ENCODE results near the gene GPX4.

The GPX4 gene

DNA sequence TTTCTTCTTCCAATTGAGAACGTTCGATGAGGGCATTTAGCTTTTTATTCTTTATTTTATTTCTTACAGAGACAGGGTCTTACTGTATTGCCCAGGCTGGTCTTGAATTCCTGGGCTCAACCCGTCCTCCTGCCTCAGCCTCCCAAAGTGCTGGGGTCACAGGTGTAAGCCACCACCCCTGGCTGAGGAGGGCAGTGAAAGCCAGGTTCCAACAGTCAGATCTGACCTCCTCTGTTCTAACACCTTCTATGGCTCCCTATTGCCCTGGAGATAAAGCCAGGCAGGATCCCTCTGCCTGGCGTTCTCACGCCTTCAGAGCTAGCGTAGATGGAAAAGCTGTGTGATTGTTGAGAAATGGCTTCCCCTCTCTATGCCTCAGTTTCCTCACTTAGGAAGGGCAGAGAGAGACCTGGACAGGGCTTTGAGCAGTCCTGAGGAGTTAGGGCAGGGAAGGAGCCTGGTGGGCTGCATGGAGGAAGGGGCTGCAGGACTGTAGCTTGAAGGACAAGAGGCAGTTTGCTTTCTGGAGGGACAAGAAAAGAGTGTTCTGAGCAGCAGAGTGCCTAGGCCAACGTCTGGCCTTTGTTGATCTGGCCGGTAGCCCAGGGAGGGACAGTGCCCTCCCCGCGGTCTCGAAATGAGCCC, 31.3 kb upstream of the GPX4 start:
- H3K27ac ChIP-seq (ENCODE audit: low read depth, low read length), result no peak overlapping the region
- H3K23ac ChIP-seq (ENCODE audit: low read length), result no peak overlapping the region
- H3K4me3 ChIP-seq (ENCODE audit: low read length), result no peak overlapping the region
- no peak overlapping the region for H2BK15ac ChIP-seq (replicated peaks; ENCODE audit: low read depth)
- no peaks in the 10 kb centered on the region for H3K36me3 ChIP-seq (ENCODE audit: control insufficient read depth, insufficient read depth, low read length)
- H3K18ac ChIP-seq (ENCODE audit: low read length), result no peak overlapping the region
- no peak overlapping the region for H2BK5ac ChIP-seq (ENCODE audit: low read length)
- H3K79me2 ChIP-seq (ENCODE audit: control insufficient read depth, insufficient read depth, low read length), result no peaks in the 10 kb centered on the region
- H3K9ac ChIP-seq (ENCODE audit: low read length), result no peak overlapping the region
- DNase-seq, result no peak
- no peak overlapping the region for H3K56ac ChIP-seq (ENCODE audit: low read length)
- H3K4me2 ChIP-seq (ENCODE audit: low read length), result no peak overlapping the region
- H3K79me1 ChIP-seq (ENCODE audit: low read length), result no peaks in the 10 kb centered on the region
- H4K5ac ChIP-seq (ENCODE audit: low read length), result no peak overlapping the region
- H3K4ac ChIP-seq (ENCODE audit: low read depth, low read length), result no peak overlapping the region
- H3K4me1 ChIP-seq (ENCODE audit: control insufficient read depth, low read depth, low read length), result no peaks in the 10 kb centered on the region
- H3K27me3 ChIP-seq (ENCODE audit: insufficient read depth, low read length, poor library complexity), result peaks cover 5% of the 10 kb centered on the region
- H4K8ac ChIP-seq (ENCODE audit: low read depth, low read length), result no peak overlapping the region
- no peak overlapping the region for H2AK5ac ChIP-seq (ENCODE audit: low read length)
- WGBS (ENCODE audit: extremely low coverage, insufficient coverage, low lambda C conversion rate), result no CpG with 5 or more reads among the region's 11 CpGs
- no peak overlapping the region for H2BK120ac ChIP-seq (ENCODE audit: low read depth, low read length)

DNA sequence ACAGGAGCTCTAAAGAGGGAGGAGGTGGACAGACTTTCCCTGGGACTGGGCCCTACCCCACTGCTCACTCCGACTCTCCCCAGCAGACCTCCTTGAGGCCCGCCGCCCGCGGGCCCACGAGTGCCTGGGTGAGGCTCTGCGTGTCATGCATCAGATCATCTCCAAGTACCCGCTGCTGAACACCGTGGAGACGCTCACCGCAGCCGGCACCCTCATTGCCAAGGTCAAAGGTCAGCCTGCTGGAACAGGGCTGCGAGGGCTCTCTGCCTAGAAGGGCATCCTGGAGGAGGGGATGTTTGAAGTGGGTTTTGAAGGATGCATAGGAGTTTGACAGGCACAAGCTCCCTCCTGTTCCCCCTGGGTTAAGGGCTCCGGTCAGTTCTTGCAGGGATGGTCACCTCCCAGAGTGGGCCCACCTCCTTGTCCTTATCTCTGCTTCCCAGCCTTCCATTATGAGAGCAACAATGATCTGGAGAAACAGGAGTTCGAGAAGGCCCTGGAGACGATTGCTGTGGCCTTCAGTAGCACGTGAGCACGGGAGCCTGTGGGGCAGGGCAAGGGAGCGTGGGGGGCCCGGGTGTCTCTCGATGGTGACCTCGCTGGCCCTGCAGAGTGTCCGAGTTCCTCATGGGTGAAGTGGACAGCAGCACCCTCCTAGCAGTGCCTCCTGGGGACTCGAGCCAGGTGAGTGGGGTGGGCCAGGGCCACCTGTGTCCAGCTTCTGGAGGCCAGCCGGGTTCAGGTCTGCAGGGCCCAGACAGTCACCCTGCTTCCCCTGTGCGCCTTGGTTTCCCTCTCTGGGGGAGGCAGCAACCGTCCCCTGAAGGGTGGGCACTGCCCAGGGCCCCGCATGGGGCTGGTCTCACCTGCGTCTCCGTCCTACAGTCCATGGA, 30.5 kb upstream of the GPX4 start:
- Histone ChIP-seq H4K5ac (ENCODE audit: low read length) (no peak overlapping the region), H3K4me1 (ENCODE audit: control insufficient read depth, low read depth, low read length) (no peaks in the 10 kb centered on the region), H3K4ac (ENCODE audit: low read depth, low read length) (no peak overlapping the region), H3K56ac (ENCODE audit: low read length) (no peak overlapping the region), H3K18ac (ENCODE audit: low read length) (no peak overlapping the region), H3K23ac (ENCODE audit: low read length) (no peak overlapping the region), H3K79me2 (ENCODE audit: control insufficient read depth, insufficient read depth, low read length) (no peaks in the 10 kb centered on the region), H2BK120ac (ENCODE audit: low read depth, low read length) (no peak overlapping the region), H3K79me1 (ENCODE audit: low read length) (no peaks in the 10 kb centered on the region), H3K4me2 (ENCODE audit: low read length) (no peak overlapping the region), H2BK5ac (ENCODE audit: low read length) (no peak overlapping the region), H3K36me3 (ENCODE audit: control insufficient read depth, insufficient read depth, low read length) (no peaks in the 10 kb centered on the region), H4K8ac (ENCODE audit: low read depth, low read length) (no peak overlapping the region), H2BK15ac (replicated peaks; ENCODE audit: low read depth) (no peak overlapping the region), H3K9ac (ENCODE audit: low read length) (no peak overlapping the region), H3K4me3 (ENCODE audit: low read length) (no peak overlapping the region), H3K27me3 (ENCODE audit: insufficient read depth, low read length, poor library complexity) (peaks cover 5% of the 10 kb centered on the region), H2AK5ac (ENCODE audit: low read length) (no peak overlapping the region), H3K27ac (ENCODE audit: low read depth, low read length) (no peak overlapping the region)
- no peak for DNase-seq
- no CpG with 5 or more reads among the region's 30 CpGs for WGBS (ENCODE audit: extremely low coverage, insufficient coverage, low lambda C conversion rate)

DNA sequence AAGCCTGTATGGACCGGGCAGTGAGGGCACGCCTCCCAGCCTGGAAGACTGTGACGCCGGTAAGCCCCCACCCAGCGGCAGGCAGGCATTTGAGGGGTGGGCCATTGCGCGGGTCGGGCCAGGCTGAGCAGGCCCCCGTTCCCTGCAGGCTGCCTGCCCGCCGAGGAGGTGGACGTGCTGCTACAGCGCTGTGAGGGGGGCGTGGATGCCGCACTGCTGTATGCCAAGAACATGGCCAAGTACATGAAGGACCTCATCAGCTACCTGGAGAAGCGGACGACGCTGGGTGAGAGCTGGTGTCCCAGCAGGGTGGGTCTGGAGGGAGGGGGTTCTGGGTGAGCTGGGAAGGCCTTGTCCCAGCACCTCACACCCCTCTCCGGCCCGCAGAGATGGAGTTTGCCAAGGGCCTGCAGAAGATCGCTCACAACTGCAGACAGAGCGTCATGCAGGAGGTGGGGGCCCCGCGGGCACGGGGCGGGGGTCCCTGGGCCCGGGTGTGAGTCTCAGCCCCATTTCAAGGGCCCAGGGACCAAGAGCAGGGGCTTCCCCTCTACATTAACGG, 29.8 kb upstream of the GPX4 start:
- no peak overlapping the region for H3K9ac ChIP-seq (ENCODE audit: low read length)
- no peaks in the 10 kb centered on the region for H3K36me3 ChIP-seq (ENCODE audit: control insufficient read depth, insufficient read depth, low read length)
- no peaks in the 10 kb centered on the region for H3K4me1 ChIP-seq (ENCODE audit: control insufficient read depth, low read depth, low read length)
- no peak overlapping the region for H2AK5ac ChIP-seq (ENCODE audit: low read length)
- no peak overlapping the region for H2BK5ac ChIP-seq (ENCODE audit: low read length)
- H4K5ac ChIP-seq (ENCODE audit: low read length), result no peak overlapping the region
- H3K23ac ChIP-seq (ENCODE audit: low read length), result no peak overlapping the region
- no peak overlapping the region for H2BK120ac ChIP-seq (ENCODE audit: low read depth, low read length)
- H3K79me1 ChIP-seq (ENCODE audit: low read length), result no peaks in the 10 kb centered on the region
- H3K4me2 ChIP-seq (ENCODE audit: low read length), result no peak overlapping the region
- peaks cover 5% of the 10 kb centered on the region for H3K27me3 ChIP-seq (ENCODE audit: insufficient read depth, low read length, poor library complexity)
- no peak overlapping the region for H3K18ac ChIP-seq (ENCODE audit: low read length)
- DNase-seq, result no peak
- H3K79me2 ChIP-seq (ENCODE audit: control insufficient read depth, insufficient read depth, low read length), result no peaks in the 10 kb centered on the region
- H2BK15ac ChIP-seq (replicated peaks; ENCODE audit: low read depth), result no peak overlapping the region
- H4K8ac ChIP-seq (ENCODE audit: low read depth, low read length), result no peak overlapping the region
- no peak overlapping the region for H3K4ac ChIP-seq (ENCODE audit: low read depth, low read length)
- H3K27ac ChIP-seq (ENCODE audit: low read depth, low read length), result no peak overlapping the region
- H3K4me3 ChIP-seq (ENCODE audit: low read length), result no peak overlapping the region
- no peak overlapping the region for H3K56ac ChIP-seq (ENCODE audit: low read length)
- no CpG with 5 or more reads among the region's 28 CpGs for WGBS (ENCODE audit: extremely low coverage, insufficient coverage, low lambda C conversion rate)

DNA sequence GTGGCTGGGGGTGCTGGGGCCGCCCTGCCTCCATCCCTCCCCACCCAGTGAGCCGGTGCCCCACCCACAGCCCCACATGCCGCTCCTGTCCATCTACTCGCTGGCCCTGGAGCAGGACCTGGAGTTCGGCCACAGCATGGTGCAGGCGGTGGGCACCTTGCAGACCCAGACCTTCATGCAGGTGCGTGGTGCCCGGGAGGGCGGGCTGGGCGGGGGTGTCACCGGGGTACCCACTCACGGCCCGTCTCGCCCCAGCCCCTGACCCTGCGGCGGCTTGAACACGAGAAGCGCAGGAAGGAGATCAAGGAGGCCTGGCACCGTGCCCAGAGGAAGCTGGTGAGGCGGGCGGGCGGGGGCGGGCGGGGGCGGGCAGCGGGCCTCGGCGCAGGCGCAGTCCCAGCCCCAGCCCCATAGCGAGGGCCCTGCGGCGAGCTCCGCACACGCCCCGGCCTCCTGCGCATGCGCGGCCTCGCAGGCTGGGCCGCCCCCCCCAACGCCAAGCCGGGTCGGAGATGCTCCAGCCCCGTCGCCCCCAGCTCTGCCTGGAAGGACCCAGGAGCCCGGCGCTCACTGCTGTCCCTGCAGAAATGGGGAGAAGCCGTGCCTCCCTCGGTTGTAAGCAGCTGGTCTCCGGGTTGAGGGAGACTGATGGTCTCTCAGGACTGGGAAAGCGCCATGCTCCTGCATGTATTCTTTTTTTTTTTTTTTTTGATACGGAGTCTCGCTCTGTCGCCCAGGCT, 29.1 kb upstream of the GPX4 start:
- Histone ChIP-seq H3K9ac (ENCODE audit: low read length) (no peak overlapping the region), H3K27ac (ENCODE audit: low read depth, low read length) (no peak overlapping the region), H2BK5ac (ENCODE audit: low read length) (no peak overlapping the region), H3K79me1 (ENCODE audit: low read length) (no peaks in the 10 kb centered on the region), H3K36me3 (ENCODE audit: control insufficient read depth, insufficient read depth, low read length) (no peaks in the 10 kb centered on the region), H3K18ac (ENCODE audit: low read length) (no peak overlapping the region), H3K4me3 (ENCODE audit: low read length) (no peak overlapping the region), H3K27me3 (ENCODE audit: insufficient read depth, low read length, poor library complexity) (peaks cover 5% of the 10 kb centered on the region), H3K4me2 (ENCODE audit: low read length) (no peak overlapping the region), H3K23ac (ENCODE audit: low read length) (no peak overlapping the region), H2BK15ac (replicated peaks; ENCODE audit: low read depth) (no peak overlapping the region), H2AK5ac (ENCODE audit: low read length) (no peak overlapping the region), H3K56ac (ENCODE audit: low read length) (no peak overlapping the region), H3K79me2 (ENCODE audit: control insufficient read depth, insufficient read depth, low read length) (no peaks in the 10 kb centered on the region), H2BK120ac (ENCODE audit: low read depth, low read length) (no peak overlapping the region), H3K4me1 (ENCODE audit: control insufficient read depth, low read depth, low read length) (no peaks in the 10 kb centered on the region), H4K5ac (ENCODE audit: low read length) (no peak overlapping the region), H3K4ac (ENCODE audit: low read depth, low read length) (no peak overlapping the region), H4K8ac (ENCODE audit: low read depth, low read length) (no peak overlapping the region)
- no CpG with 5 or more reads among the region's 54 CpGs for WGBS (ENCODE audit: extremely low coverage, insufficient coverage, low lambda C conversion rate)
- DNase-seq, result no peak

DNA sequence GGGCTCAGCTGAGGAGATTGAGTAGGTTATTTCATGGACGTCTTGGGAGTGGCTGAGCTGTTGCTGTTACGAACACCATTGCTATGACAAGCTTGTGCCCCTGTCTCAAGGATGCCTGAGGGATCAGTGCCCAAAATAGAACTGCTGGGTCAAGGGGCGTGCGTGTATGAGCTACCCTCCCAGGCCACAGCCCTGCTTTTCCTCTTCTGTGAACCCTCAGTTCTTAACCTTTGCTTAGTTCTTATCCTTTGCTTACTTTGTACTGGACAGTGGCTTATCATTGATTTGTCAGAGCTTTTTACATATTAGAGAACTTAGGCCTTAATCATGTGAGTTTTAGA, 27.8 kb upstream of the GPX4 start:
- Histone ChIP-seq H2BK120ac (ENCODE audit: low read depth, low read length) (no peak overlapping the region), H3K4me1 (ENCODE audit: control insufficient read depth, low read depth, low read length) (no peaks in the 10 kb centered on the region), H3K4me3 (ENCODE audit: low read length) (no peak overlapping the region), H3K18ac (ENCODE audit: low read length) (no peak overlapping the region), H4K8ac (ENCODE audit: low read depth, low read length) (no peak overlapping the region), H3K79me2 (ENCODE audit: control insufficient read depth, insufficient read depth, low read length) (no peaks in the 10 kb centered on the region), H3K23ac (ENCODE audit: low read length) (no peak overlapping the region), H3K79me1 (ENCODE audit: low read length) (no peaks in the 10 kb centered on the region), H3K9ac (ENCODE audit: low read length) (no peak overlapping the region), H3K27me3 (ENCODE audit: insufficient read depth, low read length, poor library complexity) (peaks cover under 1% of the 10 kb centered on the region), H4K5ac (ENCODE audit: low read length) (no peak overlapping the region), H2AK5ac (ENCODE audit: low read length) (no peak overlapping the region), H3K4me2 (ENCODE audit: low read length) (no peak overlapping the region), H3K4ac (ENCODE audit: low read depth, low read length) (no peak overlapping the region), H2BK5ac (ENCODE audit: low read length) (no peak overlapping the region), H3K27ac (ENCODE audit: low read depth, low read length) (no peak overlapping the region), H2BK15ac (replicated peaks; ENCODE audit: low read depth) (no peak overlapping the region), H3K36me3 (ENCODE audit: control insufficient read depth, insufficient read depth, low read length) (no peaks in the 10 kb centered on the region), H3K56ac (ENCODE audit: low read length) (no peak overlapping the region)
- no CpG with 5 or more reads among the region's 4 CpGs for WGBS (ENCODE audit: extremely low coverage, insufficient coverage, low lambda C conversion rate)
- no peak for DNase-seq
